Gastrocnemius medialis (tissue), 4 donors: ENCODE measurements around the gene DLD.

ENCODE experiments used
- CTCF ChIP-seq, 5 experiments: fragments of 450-650 bp in 3 of 5; fragments of 200-600 bp in 2 of 5; sonication (generic) in 2 of 5; IDR thresholded peaks in 4 of 5; conservative IDR thresholded peaks in 1 of 5; 1 replicate in 4 of 5; 2 replicates in 1 of 5; pipeline ENCODE4 v1.5.1; 2016 to 2019; ENCODE audit warnings: antibody characterized with exemption in 5 of 5, mild to moderate bottlenecking in 3 of 5, moderate library complexity in 3 of 5
- POLR2A ChIP-seq, 2 donors: fragments of 450-650 bp; IDR thresholded peaks; one replicate each; pipeline ENCODE4 v1.6.1; 2017; ENCODE audit warnings: antibody characterized with exemption in 2 of 2, mild to moderate bottlenecking in 2 of 2, moderate library complexity in 2 of 2

GRCh38 chr7:107937531-107937930 is 46.5 kb downstream of the DLD start:
- no peak for TF ChIP-seq CTCF (IDR thresholded peaks at IDR 0.05 in 4 of 5, conservative IDR thresholded peaks at IDR 0.05 in 1 of 5)
- TF ChIP-seq POLR2A (IDR thresholded peaks at IDR 0.05) = no peak
